Neural progenitor cell (in vitro differentiated cells): ENCODE measurements around the gene COTL1. TPM values are rescaled to one million over a fixed set of nuclear protein-coding genes. Genes with fewer than 3 reads are reported as not detected.

Experiments used
- DNase-seq: peaks from one replicate; pipeline ENCODE4 v3.0.0-alpha.2; 2016; ENCODE audit warnings: low spot score
- H2AFZ ChIP-seq: fragments of 200-600 bp; sonication (generic); replicated peaks from 2 replicates; pipeline ENCODE4 v1.6.1; 2016; ENCODE audit warnings: antibody characterized with exemption
- H3F3A ChIP-seq: fragments of 200-600 bp; sonication (generic); 2 replicates; pipeline ENCODE4 v1.6.1; 2016; ENCODE audit warnings: antibody characterized with exemption, low read depth
- H3K27ac ChIP-seq: fragments of 200-600 bp; sonication (generic); 2 replicates; pipeline ENCODE4 v1.5.1; 2016; ENCODE audit warnings: mild to moderate bottlenecking
- H3K27me3 ChIP-seq: fragments of 200-600 bp; sonication (generic); 2 replicates; pipeline ENCODE4 v1.6.1; 2016; ENCODE audit warnings: mild to moderate bottlenecking, moderate library complexity
- H3K36me3 ChIP-seq: fragments of 200-600 bp; sonication (generic); 2 replicates; pipeline ENCODE4 v1.5.1; 2016
- H3K4me1 ChIP-seq: fragments of 200-600 bp; sonication (generic); 2 replicates; pipeline ENCODE4 v1.6.1; 2016; ENCODE audit warnings: mixed run types
- H3K4me2 ChIP-seq: fragments of 200-600 bp; sonication (generic); 2 replicates; pipeline ENCODE4 v1.6.1; 2016
- H3K4me3 ChIP-seq: fragments of 200-600 bp; sonication (generic); 2 replicates; pipeline ENCODE4 v1.5.1; 2016
- H3K79me2 ChIP-seq: fragments of 200-600 bp; sonication (generic); 2 replicates; pipeline ENCODE4 v1.6.1; 2016; ENCODE audit warnings: low read depth
- H3K9ac ChIP-seq: fragments of 200-600 bp; sonication (generic); 2 replicates; pipeline ENCODE4 v1.6.1; 2016
- H3K9me3 ChIP-seq: fragments of 200-600 bp; sonication (generic); 2 replicates; pipeline ENCODE4 v1.5.1; 2016; ENCODE audit warnings: low read depth
- H4K20me1 ChIP-seq: fragments of 200-600 bp; sonication (generic); 2 replicates; pipeline ENCODE4 v1.6.1; 2016; ENCODE audit warnings: low read depth
- H3K27ac Mint-ChIP-seq: 3 replicates; pipeline ENCODE4 v1.8.0; 2021; ENCODE audit warnings: mixed read lengths
- H3K27me3 Mint-ChIP-seq: 2 replicates; pipeline ENCODE4 v1.8.0; 2022; ENCODE audit warnings: low read depth, mild to moderate bottlenecking, inconsistent platforms, moderate library complexity, mixed read lengths; ENCODE audit not compliant: insufficient read depth
- H3K36me3 Mint-ChIP-seq: 3 replicates; pipeline ENCODE4 v1.8.0; 2021; ENCODE audit warnings: mixed read lengths
- H3K4me1 Mint-ChIP-seq: 3 replicates; pipeline ENCODE4 v1.8.0; 2021; ENCODE audit warnings: mixed read lengths
- H3K4me3 Mint-ChIP-seq: 3 replicates; pipeline ENCODE4 v1.8.0; 2021; ENCODE audit warnings: mild to moderate bottlenecking, moderate library complexity, mixed read lengths
- H3K9me3 Mint-ChIP-seq: 3 replicates; pipeline ENCODE4 v1.8.0; 2020; ENCODE audit warnings: mixed read lengths
- CTCF ChIP-seq: fragments of 200-600 bp; sonication (generic); IDR thresholded peaks from 2 replicates; pipeline ENCODE4 v1.5.1; 2017; ENCODE audit warnings: antibody characterized with exemption, mild to moderate bottlenecking
- EZH2 ChIP-seq: fragments of 200-600 bp; sonication (generic); IDR thresholded peaks from 2 replicates; pipeline ENCODE4 v1.6.1; 2017; ENCODE audit warnings: antibody characterized with exemption, mild to moderate bottlenecking, moderate library complexity
- EZH2phosphoT487 ChIP-seq: fragments of 200-600 bp; sonication (generic); IDR thresholded peaks from 2 replicates; pipeline ENCODE4 v1.6.1; 2017; ENCODE audit warnings: antibody characterized with exemption
- total RNA-seq: library from RNA; depleted of rRNA; stranded (reverse); fragments of >200 nt; gene quantifications from 2 replicates; pipeline ENCODE4 v1.2.3, GENCODE V29; 2015; ENCODE audit warnings: low replicate concordance

Gene COTL1
- total RNA-seq, 1 donor from 2014 or later = 46.9 TPM

- Histone ChIP-seq H3K4me1 (peaks cover 15% of the 10 kb centered on the region), H3K36me3 (peaks cover 7% of the 10 kb centered on the region), H4K20me1 (no peaks in the 10 kb centered on the region), H2AFZ (no peak overlapping the region), H3K27ac (peak overlapping the region; percentile 31), H3K4me2 (no peak overlapping the region), H3K9me3 (no peaks in the 10 kb centered on the region), H3K9ac (no peak overlapping the region), H3K79me2 (no peaks in the 10 kb centered on the region), H3K4me3 (no peak overlapping the region), H3F3A (peaks cover 8% of the 10 kb centered on the region), H3K27me3 (no peaks in the 10 kb centered on the region)
- peaks cover 63% of the 10 kb centered on the region for H3K36me3 Mint-ChIP-seq
- DNase-seq = no peak
- H3K9me3 Mint-ChIP-seq = peaks cover 22% of the 10 kb centered on the region
- H3K4me1 Mint-ChIP-seq = peaks cover 31% of the 10 kb centered on the region
- peaks cover 2% of the 10 kb centered on the region for H3K27me3 Mint-ChIP-seq
- H3K4me3 Mint-ChIP-seq = no peak overlapping the region
- TF ChIP-seq CTCF = no peak
- no peak for TF ChIP-seq EZH2phosphoT487
- no peak for TF ChIP-seq EZH2
- H3K27ac Mint-ChIP-seq = peak overlapping the region; percentile 59
Measured at GRCh38 chr16:84567286-84567962, 50.5 kb downstream of the COTL1 start.

- Mint-ChIP-seq H3K4me1 (peaks cover 33% of the 10 kb centered on the region), H3K27ac (peak overlapping the region; percentile 86), H3K36me3 (peaks cover 59% of the 10 kb centered on the region), H3K4me3 (no peak overlapping the region), H3K27me3 (peaks cover 2% of the 10 kb centered on the region), H3K9me3 (peaks cover 21% of the 10 kb centered on the region)
- no peak for DNase-seq
- H3K9me3 ChIP-seq = no peaks in the 10 kb centered on the region
- peak overlapping the region; percentile 47 for H3K4me2 ChIP-seq
- H3K4me3 ChIP-seq = no peak overlapping the region
- H3F3A ChIP-seq = peaks cover 10% of the 10 kb centered on the region
- no peak for TF ChIP-seq CTCF
- no peak for TF ChIP-seq EZH2phosphoT487
- no peak for TF ChIP-seq EZH2
- peaks cover 15% of the 10 kb centered on the region for H3K4me1 ChIP-seq
- H3K9ac ChIP-seq = no peak overlapping the region
- H3K36me3 ChIP-seq = peaks cover 7% of the 10 kb centered on the region
- H3K27me3 ChIP-seq = no peaks in the 10 kb centered on the region
- H4K20me1 ChIP-seq = no peaks in the 10 kb centered on the region
- no peaks in the 10 kb centered on the region for H3K79me2 ChIP-seq
- no peak overlapping the region for H2AFZ ChIP-seq
- H3K27ac ChIP-seq = peak overlapping the region; percentile 31
Measured at GRCh38 chr16:84566545-84567257, 51.2 kb downstream of the COTL1 start.

- TF ChIP-seq EZH2 (no peak), CTCF (no peak), EZH2phosphoT487 (no peak)
- Mint-ChIP-seq H3K4me3 (no peak overlapping the region), H3K36me3 (peaks cover 55% of the 10 kb centered on the region), H3K4me1 (peaks cover 36% of the 10 kb centered on the region), H3K9me3 (peaks cover 17% of the 10 kb centered on the region), H3K27ac (peak overlapping the region; percentile 86), H3K27me3 (peaks cover 2% of the 10 kb centered on the region)
- peaks cover 16% of the 10 kb centered on the region for H3F3A ChIP-seq
- peaks cover 7% of the 10 kb centered on the region for H3K36me3 ChIP-seq
- no peak overlapping the region for H3K9ac ChIP-seq
- peaks cover 15% of the 10 kb centered on the region for H3K4me1 ChIP-seq
- H3K4me3 ChIP-seq = no peak overlapping the region
- no peaks in the 10 kb centered on the region for H3K9me3 ChIP-seq
- no peaks in the 10 kb centered on the region for H4K20me1 ChIP-seq
- H3K27me3 ChIP-seq = no peaks in the 10 kb centered on the region
- peak overlapping the region; percentile 47 for H3K4me2 ChIP-seq
- no peak overlapping the region for H2AFZ ChIP-seq
- no peaks in the 10 kb centered on the region for H3K79me2 ChIP-seq
- peak overlapping the region; percentile 13 for H3K27ac ChIP-seq
- no peak for DNase-seq
Measured at GRCh38 chr16:84565669-84566495, 52.0 kb downstream of the COTL1 start.
